Measurements from ENCODE around the gene MRPS31. TPM values are rescaled to one million over a fixed set of nuclear protein-coding genes. Genes with fewer than 3 reads are reported as not detected.

Gene MRPS31
- total and polyA plus RNA-seq, 4 donors: 12.9 to 20.5 (median 16.4) TPM

Small RNAs within 50 kb of the gene (microRNA-seq; reads per million reads assigned to microRNA genes)
- 0 reads per million in 2 donors for gene MIR320D1
- 0 reads per million in 2 donors for gene MIR621

Other genes with a start within 250 kb of the MRPS31 start
- 10 to 100 TPM; 30.4 to 33.4 TPM for gene FOXO1, start 104.5 kb downstream of the MRPS31 start, total RNA-seq
- 1 to 10 TPM; 4.1 to 8.2 TPM for gene FOXO1, start 104.5 kb downstream of the MRPS31 start, polyA plus RNA-seq
- gene SLC25A15, start 18.4 kb upstream of the MRPS31 start, total RNA-seq: 1 to 10 TPM; 2.6 to 3.7 TPM
- 1 to 10 TPM; 1.1 to 2.0 TPM for gene SLC25A15, start 18.4 kb upstream of the MRPS31 start, polyA plus RNA-seq
- 10 to 100 TPM; 71.6 to 77.0 TPM for gene ELF1, start 248.1 kb upstream of the MRPS31 start, total RNA-seq
- 10 to 100 TPM; 23.0 to 23.7 TPM for gene ELF1, start 248.1 kb upstream of the MRPS31 start, polyA plus RNA-seq

All from aorta (tissue), 4 donors.